HG03025 (cell line): ENCODE results near the gene SLC25A23.
"Not testable (repeated sequence)": the region's sequence is repeated elsewhere in the genome, so short reads cannot be mapped to it uniquely, and the experiment has no call there.

Experiments
- ATAC-seq: cut with Tn5 transposase; IDR thresholded peaks from one replicate; pipeline ENCODE4 v1.9.1; 2021; ENCODE audit warnings: mild to moderate bottlenecking, moderate library complexity; ENCODE audit not compliant: unreplicated experiment, low FRiP score

Gene SLC25A23

DNA sequence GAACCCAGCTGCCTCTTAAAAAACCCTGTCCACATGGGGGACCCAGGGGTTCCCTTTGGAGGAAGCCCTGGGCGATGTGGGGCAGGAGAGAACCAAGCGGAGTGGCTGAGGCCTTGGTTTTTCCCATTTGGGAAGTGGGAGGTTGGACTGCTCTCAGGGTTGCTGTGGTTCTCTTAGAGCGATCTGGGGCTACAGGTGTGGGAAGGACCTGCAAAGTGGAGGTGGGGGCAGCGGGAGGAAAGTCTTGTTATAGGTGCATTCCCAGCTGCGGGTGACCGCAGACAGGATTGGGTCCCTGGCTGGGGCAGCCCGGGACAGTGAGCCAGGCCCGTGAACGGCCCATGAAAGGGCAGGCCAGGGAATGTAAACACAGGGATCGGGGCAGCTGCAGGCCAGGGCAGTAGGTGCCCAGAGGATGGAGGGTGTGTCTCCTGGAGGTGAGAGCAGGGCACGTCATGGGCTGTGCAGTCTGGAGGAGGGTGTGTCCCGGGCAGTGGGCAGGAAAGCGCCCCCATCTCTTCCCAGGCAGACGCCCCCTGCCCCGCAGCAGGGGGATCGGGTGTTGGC is 814 bp downstream of the SLC25A23 start:
- no peak for ATAC-seq

DNA sequence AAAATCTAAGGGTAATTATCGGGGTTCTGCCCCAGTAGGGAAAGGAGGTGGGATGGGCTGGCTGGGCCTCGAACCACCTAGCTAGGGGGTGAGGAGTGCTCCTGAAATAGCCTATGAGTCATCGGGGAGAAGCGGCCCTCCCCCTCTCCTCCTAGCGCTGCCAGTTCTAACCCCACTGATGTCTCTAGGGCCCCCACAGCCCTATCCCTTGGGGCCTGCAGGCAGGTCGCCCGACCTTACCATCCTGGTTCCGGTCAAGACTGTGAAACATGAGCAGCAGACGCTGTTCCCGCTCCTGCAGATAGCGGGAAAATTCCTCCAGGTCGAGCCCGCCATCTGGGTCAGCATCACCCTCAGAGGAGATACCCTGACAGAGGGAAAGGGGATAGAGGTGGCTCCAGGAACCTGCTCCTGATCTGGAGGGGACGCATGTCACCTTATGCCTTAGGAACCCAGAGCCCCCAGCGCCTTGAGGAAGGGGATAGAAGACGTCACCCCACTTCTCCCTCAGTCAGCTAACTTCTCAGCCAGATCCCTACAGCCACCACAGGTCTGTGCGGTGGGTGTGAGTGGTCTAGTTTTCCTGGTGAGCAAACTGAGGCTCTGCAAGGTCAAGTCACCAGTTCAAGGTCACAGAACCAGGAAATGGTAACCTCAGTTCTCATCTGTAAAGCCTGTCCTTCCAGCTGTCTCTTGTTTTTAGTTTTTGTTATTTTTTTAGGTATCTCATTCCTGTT is 1.5 kb downstream of the SLC25A23 start:
- ATAC-seq = no peak

DNA sequence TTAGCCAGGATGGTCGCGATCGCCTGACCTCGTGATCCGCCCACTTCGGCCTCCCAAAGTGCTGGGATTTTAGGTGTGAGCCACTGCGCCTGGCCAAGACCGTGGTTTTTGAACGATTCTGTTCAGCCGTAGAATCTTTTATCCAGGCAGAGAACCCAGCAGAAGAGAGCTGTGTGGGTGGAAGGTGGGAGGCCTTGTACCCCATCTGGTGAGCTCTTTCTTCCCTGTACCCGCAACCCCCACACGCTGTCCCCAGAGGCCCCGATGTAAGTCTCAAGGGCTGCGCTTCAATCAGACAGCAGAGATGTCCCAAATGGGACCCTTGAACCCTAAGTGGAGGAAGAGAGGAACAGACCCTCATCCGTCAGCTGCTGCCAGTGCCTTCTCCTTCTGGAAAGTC is 3.7 kb downstream of the SLC25A23 start:
- no peak for ATAC-seq

DNA sequence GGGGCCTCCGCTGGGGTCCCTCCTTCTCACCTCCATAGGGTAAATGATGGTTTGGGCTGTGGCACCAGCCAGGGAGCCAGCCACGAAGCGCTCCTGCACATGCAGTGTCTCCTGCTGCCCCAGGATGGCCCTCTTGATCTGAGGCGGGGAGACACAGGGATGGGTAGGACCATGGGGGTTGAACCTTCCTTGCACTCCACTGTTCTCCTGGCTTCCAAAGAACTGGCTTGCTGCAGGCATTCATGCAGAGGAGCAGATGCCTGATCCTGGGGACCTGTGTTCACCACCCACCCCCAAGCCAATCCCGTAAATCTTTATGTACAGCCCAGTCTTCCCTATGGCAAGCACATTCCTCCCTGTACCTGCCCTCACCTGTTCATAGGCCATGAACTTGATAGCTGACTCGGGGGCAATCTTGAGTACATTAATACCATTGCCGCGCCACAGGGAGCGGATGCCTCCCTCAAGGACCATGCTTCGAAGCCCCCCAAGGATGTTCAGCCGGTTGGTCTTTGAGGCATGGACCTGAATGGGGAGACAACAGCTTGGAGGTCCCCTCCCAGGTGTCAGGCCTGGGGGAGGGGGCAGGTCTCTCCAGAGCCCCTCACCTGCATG is 5.5 kb downstream of the SLC25A23 start:
- no peak for ATAC-seq

DNA sequence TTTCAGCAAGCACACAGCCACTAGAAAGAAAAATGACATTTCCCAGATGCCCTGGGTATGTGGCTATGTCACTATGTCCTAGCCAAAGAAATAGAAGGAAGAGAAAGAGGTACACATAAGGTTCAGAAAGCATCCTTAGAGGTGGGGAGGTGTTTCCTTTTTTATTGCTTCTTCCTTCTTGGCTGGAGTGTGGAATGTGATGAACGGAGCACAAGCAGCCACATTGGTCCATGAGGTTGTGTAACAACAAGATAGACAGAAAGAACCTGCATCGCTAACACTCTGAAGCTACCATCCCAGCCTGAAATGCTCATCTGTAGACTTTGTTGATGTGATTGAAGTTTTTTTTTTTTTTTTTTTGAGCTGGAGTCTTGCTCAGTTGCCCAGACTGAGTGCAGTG is 6.7 kb downstream of the SLC25A23 start:
- no peak for ATAC-seq

DNA sequence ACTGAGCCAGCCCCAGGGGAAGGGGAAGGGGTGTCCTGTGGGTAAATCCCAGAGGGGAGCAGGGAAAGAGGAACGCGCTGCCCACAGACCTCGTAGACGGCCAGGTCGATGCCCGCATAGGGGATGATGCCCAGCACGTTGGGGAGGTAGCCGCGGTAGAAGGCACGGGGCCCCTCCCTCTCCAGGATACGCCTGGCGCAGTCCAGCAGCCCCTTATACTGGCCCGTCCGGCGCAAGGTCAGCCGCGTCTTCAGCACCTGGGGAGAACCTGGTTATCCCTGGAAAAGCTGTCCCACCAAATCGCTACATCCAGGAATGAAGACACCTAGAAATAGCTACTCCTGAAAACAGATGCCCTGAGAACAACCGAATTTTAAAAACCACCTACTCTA is 7.4 kb downstream of the SLC25A23 start:
- no peak for ATAC-seq

DNA sequence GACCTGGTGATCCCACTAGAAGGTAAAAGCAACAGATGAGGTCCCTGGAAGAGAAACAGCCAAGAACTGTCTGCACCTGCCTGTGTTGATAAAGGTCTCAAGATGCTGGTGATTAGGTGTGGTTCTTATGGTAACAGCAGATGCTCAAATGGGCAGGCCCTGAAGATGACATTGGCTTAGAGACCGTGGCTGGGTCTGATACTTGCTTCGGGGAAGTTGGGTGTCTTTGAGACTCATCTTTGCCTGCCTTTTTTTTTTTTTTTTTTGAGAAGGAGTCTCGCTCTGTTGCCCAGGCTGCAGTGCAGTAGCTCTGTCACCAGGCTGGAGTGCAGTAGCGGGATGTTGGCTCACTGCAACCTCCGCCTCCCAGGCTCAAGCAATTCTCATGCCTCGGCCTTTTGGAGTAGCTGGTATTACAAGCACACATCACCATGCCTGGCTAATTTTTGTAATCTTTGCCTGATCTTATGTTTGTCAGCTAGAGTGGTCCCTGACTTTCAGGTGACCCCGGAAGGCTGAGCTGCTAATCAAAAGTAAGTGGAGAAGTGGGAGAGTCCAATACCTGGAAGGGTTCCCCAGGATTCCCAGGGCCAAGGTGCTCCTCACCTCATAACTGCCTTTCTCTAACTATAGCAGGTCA is 7.9 kb downstream of the SLC25A23 start:
- ATAC-seq = no peak

DNA sequence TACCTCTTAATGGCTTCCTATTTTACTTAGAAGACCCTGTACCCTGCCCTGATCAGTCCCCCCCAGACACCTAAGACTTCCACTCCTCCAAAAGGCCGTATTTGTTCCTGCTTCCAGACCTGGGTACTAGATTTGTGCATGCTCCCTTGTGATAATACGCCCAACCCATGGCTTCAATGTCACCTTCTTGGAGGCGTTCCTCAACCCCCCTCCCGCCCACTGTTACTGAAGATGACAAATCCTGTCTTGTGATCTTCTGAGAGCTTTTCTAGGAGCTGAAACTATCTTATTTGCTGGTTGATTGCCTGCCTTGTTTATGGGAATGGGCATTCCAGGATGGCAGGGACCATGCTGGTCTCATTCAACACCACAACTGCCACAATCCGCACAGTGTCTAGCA is 9.4 kb downstream of the SLC25A23 start:
- ATAC-seq = no peak

DNA sequence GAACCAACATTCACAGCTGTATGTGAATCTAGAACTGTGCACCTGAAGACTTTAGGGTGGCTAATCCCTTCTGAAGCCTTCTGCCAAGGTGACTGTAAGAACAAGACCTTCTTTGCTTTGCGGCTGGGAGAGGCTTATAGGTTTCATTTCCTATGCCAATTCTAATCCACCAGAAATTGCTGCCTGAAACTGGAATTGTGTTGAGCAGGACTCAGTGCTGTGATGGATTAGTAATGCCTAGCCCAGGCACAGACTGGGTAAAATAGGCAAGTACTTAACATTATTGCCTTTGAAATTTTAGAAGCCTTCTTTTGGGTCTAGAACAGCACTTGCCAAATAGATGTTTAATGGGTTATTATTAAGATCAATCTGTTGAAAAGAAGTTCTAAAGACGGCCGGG is 11.5 kb downstream of the SLC25A23 start:
- no peak for ATAC-seq

DNA sequence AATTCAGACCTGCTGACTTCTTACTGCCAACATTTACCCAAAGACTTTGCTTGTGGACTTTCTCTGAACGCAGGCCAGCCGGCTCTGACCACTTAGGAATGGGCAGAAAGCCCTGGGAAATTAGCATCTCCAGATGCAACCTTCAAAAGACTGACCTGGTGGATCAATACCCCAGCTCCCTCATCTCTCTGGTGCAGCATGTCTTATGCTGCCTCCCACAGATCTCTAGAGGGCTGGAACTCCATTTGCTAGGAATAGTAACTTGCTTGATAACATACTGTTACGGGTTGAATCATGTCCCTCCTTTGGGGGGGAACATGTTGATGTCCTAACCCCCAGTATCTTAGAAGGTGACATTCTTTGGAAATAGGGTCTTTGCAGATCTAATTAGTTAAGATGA is 13.1 kb downstream of the SLC25A23 start:
- ATAC-seq = no peak

DNA sequence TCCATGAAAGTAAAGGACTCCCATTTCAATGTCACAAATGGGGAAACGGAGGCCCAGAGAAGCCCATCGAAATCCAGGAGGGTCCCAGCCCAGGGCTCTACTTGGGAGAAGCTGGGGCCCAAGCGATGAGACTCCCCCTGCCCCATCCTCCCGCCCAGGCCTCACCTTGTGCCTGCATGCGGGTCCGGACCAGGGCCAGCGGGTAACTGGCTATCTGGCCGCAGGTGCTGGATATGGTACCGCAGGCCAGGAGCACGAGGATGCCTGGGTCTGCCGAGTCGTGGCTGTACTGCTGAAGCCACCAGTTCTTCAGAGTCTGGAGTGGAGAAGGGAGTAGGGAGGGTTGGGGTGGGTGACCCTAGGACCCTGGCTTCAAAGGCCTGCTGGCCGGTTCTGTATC is 15.6 kb downstream of the SLC25A23 start:
- no peak for ATAC-seq

DNA sequence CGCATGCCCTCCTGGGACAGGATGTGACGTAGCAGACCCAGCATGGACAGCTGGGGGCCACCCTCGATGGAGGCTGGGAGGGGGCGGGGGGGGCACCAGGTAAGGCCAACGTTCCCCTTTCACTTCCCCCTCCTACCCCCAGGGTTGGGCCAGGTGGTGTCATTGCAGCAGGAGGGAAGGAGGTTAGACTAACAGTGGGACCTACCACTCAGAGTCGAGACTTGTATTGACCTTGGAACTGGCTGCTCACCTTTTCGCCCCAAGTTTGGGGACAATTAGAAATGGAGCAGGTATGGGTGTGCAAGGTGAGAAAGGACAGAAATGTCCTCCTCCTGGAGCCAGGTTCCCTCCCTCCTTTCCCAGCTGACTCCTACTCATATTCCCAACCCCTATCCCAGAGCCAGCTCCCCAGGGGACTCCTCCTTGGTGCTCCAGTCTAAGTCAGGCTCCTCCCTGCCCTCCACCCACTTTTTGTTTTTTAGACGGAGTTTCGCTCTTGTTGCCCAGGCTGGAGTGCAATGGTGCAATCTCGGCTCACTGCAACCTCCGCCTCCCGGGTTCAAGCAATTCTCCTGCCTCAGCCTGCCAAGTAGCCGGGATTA is 17.4 kb downstream of the SLC25A23 start:
- ATAC-seq = no peak

DNA sequence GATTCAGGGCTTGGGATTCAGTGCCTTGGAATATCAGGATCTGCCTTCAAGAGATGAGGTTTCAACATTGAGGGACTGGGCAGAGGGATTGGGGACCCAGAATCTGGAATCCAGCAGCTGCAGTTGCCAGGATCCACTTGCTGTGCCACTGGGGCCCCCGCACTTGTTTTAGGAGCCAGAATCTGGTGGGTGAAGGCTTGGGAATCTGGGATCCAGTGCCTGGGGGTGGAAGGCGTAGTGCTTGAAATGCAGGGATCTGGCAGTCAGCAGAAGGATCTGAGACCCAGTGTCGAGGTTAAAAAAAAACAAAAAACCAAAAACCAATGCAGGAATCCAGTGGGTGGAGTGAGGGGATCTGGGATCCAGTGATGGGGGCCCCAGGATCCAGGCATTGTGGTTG is 18.7 kb downstream of the SLC25A23 start:
- ATAC-seq = no peak

DNA sequence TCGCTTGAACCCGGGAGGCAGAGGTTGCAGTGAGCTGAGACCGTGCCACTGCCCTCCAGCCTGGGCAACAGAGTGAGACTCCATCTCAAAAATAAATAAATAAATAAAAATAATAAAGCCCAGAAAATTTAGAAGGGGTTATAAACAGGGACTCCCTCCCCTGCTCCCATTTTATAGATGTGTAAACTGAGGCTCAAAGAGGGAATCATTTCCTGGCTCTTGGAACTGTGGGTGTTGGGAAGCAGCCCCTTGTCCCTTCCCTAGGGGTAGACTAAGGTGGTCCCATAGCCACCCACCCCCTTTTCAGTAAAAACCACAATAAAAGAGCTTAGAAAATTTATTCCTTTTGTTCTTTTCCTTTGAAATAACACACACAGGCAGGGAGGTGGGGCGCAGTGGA is 19.8 kb downstream of the SLC25A23 start:
- no peak for ATAC-seq

DNA sequence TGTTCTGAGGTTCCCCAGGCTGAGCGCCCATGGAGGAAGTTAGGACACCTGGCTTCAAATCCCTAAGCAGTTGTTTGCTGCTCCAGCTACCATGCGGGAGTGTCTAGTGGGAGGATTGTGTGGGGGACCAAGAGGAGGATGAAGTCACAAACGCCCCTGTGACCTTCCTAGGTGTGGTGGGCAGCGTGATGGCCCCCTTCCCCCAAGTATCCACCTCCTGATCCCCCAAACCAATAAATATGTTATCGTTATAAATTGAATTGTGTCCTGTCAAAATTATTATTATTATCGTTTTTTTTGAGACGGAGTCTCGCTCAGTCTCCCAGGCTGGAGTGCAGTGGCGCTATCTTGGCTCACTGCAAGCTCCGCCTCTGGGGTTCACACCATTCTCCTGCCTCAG is 25.9 kb downstream of the SLC25A23 start, which contains the start of gene SLC25A41:
Gene SLC25A41, minus strand, starts transcription at position 101 of the 400 bp plus-strand sequence. Its CDS starts 70 bp downstream, at position 31.
- ATAC-seq = no peak

DNA sequence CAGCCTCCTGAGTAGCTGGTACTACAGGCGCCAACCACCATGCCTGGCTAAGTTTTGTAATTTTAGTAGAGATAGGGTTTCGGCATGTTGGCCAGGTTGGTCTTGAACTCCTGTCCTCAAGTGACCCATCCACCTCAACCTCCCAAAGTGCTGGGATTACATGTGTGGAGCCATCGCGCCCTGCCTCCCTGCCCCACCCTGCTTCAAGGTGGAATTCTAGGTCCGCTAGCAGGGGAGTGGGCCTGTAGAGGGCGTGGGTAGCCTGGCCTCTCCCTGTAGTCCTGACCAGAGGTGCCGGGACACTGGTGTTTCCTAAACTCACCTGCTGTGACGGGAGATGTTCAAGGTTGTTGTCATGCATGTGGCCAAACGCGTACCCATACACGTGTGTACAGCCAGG is 26.4 kb downstream of the SLC25A23 start:
- ATAC-seq = no peak

DNA sequence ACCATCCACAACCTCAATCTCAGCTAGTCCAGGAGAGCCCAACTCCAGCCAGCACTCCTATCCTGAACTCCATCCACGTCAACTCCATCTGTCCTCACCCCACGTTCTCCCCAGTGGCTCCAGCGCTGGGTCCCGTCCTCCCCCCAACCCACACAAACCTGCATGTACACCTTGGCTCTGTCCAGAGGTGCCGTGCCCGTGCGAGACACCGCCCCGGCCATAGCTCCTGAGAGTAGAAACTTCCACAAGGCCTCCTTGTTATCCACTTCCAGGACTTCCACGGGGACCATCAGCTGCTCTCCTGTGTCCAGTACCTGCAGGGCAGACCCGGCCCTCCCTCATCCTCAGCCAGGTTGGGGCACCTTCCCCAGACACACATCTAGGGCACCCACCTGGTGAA is 27.7 kb downstream of the SLC25A23 start:
- no peak for ATAC-seq

DNA sequence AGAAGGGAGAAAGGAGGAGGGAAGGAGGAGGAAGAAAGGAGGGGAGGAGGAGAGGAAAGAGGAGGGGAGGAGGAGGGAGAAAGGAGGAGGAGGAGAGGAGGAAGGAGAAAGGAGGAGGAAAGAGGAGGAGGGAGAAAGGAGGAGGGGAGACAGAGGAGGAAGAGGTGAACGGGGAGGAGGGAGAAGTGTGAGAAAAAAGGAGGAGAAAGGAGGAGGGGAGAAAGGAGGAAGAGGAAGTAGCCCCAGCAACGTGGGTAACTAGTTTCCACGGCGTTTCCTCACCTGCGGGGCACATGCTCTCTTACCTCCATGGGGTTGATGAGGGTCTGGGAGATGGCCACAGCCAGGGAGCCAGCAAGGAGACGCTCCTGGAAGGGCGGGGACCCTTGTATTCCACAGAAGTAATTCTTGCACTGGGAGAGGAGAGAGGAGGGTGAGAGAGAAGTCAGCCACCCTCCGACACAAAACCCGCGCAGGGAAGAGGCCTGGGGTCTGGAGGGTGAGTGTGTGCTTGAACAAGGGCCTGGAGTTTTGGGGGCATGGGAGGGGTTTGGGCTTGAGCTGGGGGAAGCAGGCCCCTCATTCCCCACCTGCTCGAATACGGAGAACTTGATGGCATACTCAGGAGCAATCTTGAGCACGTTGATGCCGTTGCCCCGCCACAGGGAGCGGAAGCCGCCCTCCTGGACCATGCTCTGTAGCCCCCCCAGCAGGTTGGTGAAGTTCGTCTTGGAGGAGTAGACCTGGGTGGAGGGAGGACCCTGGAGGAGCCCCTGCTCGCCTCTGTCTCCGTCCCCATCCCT is 30.0 kb downstream of the SLC25A23 start:
- ATAC-seq = no peak

DNA sequence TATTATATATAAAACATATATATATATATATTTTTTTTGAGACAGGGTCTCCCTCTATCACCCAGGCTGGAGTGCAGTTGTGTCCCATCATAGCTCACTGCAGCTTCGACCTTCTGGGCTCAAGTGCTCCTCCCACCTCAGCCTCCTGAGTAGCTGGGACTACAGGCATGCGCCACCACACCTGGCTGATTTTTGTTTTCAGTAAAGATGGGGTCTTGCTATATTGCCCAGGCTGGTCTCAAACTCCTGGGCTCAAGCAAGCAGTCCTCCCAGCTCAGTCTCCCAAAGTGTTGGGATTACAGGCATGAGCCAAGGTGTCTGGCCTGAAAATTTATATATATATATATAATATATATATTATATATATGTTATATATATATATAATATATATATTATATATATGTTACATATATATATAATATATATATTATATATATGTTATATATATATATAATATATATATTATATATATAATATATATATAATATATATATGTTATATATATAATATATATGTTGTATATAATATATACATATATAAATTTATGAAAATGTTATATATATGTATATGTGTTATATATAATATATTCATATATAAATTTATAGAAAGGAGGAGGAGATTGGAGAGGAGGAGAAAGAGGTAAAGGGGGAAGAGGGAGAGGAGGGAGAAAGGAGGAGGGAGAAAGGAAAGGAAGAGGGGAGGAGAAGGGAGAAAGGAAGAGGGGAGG is 30.7 kb downstream of the SLC25A23 start:
- not testable (repeated sequence) for ATAC-seq

DNA sequence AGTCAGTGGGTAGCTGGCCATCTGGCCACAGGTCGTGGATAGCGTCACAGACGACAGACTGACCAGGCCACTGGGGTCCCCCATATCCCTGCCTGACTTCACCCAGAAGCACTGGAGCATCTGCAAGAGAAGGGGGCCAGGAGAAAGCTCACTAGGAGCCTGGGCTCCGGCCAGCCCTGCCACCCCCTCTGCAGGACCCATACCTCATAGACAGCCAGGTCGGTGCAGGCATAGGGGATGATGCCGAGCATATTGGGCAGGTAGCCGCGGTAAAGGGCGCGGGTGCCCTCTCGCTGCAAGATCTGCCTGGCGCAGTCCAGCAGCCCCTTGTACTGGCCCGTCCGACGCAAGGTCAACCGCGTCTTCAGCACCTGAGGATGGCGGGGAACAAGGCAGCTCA is 32.5 kb downstream of the SLC25A23 start:
- no peak for ATAC-seq
